ENCODE data around the gene RIMKLA.

The RIMKLA gene

GRCh38 chr1:42430286-42431135 is 49.9 kb downstream of the RIMKLA start:
- DNase-seq, result no peak

- DNase-seq, result no peak
Observed at GRCh38 chr1:42431514-42431913, 50.9 kb downstream of the RIMKLA start.

GRCh38 chr1:42432714-42433113 is 52.1 kb downstream of the RIMKLA start:
- no peak for DNase-seq

GRCh38 chr1:42433369-42433768 is 52.8 kb downstream of the RIMKLA start:
- DNase-seq, result no peak

GRCh38 chr1:42434340-42434739 is 53.7 kb downstream of the RIMKLA start:
- no peak for DNase-seq

- DNase-seq, result no peak
Observed at GRCh38 chr1:42439940-42440339, 59.3 kb downstream of the RIMKLA start.

- no peak for DNase-seq
Observed at GRCh38 chr1:42442662-42443061, 62.1 kb downstream of the RIMKLA start.

- no peak for DNase-seq
Observed at GRCh38 chr1:42449256-42449655, 68.7 kb downstream of the RIMKLA start.

GRCh38 chr1:42450061-42450460 is 69.5 kb downstream of the RIMKLA start:
- DNase-seq, result no peak

- DNase-seq, result no peak
Observed at GRCh38 chr1:42453386-42453785, 72.8 kb downstream of the RIMKLA start.

- DNase-seq, result no peak
Observed at GRCh38 chr1:42454403-42454802, 73.8 kb downstream of the RIMKLA start.

GRCh38 chr1:42456010-42456753 is 75.6 kb downstream of the RIMKLA start, which contains the start of the genes PPCS and ZMYND12:
PPCS (plus strand) TSS chr1:42456543; CDS start chr1:42456566, 23 bp downstream.
ZMYND12 (minus strand) TSS chr1:42456022; CDS start chr1:42455997, 25 bp downstream.
- peak; percentile 33 for DNase-seq

GRCh38 chr1:42456754-42457089 is 76.1 kb downstream of the RIMKLA start:
- DNase-seq, result no peak

- no peak for DNase-seq
Observed at GRCh38 chr1:42461196-42461595, 80.6 kb downstream of the RIMKLA start.

- DNase-seq, result peak; percentile 18
Observed at GRCh38 chr1:42462828-42463763, 82.5 kb downstream of the RIMKLA start, which contains the start of gene CCDC30. CCDC30 (plus strand) TSS chr1:42463286; CDS start chr1:42480552, 17,266 bp downstream.

- DNase-seq, result no peak
Observed at GRCh38 chr1:42463921-42464320, 83.3 kb downstream of the RIMKLA start.

- DNase-seq, result no peak
Observed at GRCh38 chr1:42466030-42466429, 85.4 kb downstream of the RIMKLA start.

- no peak for DNase-seq
Observed at GRCh38 chr1:42469727-42470126, 89.1 kb downstream of the RIMKLA start.

Measured in cortex of kidney (tissue), 1 donor.